K562 (cell line): ENCODE results near the gene TFPI. TPM values are rescaled to one million over a fixed set of nuclear protein-coding genes. Genes with fewer than 3 reads are reported as not detected.

Experiments
- ATAC-seq: fragments of 200-7000 bp; cut with Tn5 transposase; 3 replicates; pipeline ENCODE4 v1.9.1; 2020; ENCODE audit warnings: moderate library complexity
- BruUV-seq: library from RNA; stranded (reverse); fragments of 400-500 nt; replicated peaks from 2 replicates; lab custom pipeline; 2021; lab: Mats Ljungman, UMichigan
- CTCF ChIA-PET: fragments of 300-600 bp; formaldehyde crosslinking; extraction: SDS; loops from one replicate; lab custom pipeline; 2021; ENCODE audit warnings: low intra/inter-chr PET ratio; lab: Yijun Ruan, JAX
- POLR2A ChIA-PET: fragments of 300-600, 350-650 bp; sonication (Branson Sonifier 250); formaldehyde crosslinking; extraction: SDS; loops from one replicate; lab custom pipeline; 2021; ENCODE audit warnings: antibody characterized with exemption, inconsistent platforms; lab: Yijun Ruan, JAX
- DNase-seq, 4 experiments: peaks; one replicate each; pipeline versions ENCODE4 v3.0.0 to v3.0.0-alpha.2; 2011 to 2018; ENCODE audit warnings: low spot score in 3 of 4, mixed read lengths in 3 of 4; ENCODE audit errors: extremely low read depth in 1 of 4
- FAIRE-seq: peaks from 2 replicates; lab custom pipeline; 2011; peaks lifted over from hg19 to GRCh38; lab: Jason Lieb, UNC
- H2AFZ ChIP-seq: 2 replicates; pipeline ENCODE4 v1.6.0; 2011; ENCODE audit warnings: low read depth, low read length, control low read depth, inconsistent platforms
- H3K27ac ChIP-seq: fragments of 200-600 bp; 3 replicates; pipeline ENCODE4 v1.8.0; 2011; ENCODE audit warnings: low read depth, mild to moderate bottlenecking, control low read depth, inconsistent platforms, low read length, moderate library complexity, mixed read lengths; ENCODE audit errors: extremely low read depth
- H3K27me3 ChIP-seq, 2 experiments: fragments of 300-600 bp in 1 of 2; 2 replicates in 1 of 2; 3 replicates in 1 of 2; pipeline versions ENCODE4 v1.6.0 to v1.8.0; 2011; ENCODE audit warnings: inconsistent platforms in 2 of 2, low read length in 2 of 2, mild to moderate bottlenecking in 1 of 2, mixed read lengths in 1 of 2, moderate library complexity in 1 of 2; ENCODE audit not compliant: control insufficient read depth in 2 of 2, insufficient read depth in 2 of 2
- H3K36me3 ChIP-seq: fragments of 300-600 bp; 3 replicates; pipeline ENCODE4 v1.8.0; 2011; ENCODE audit warnings: mild to moderate bottlenecking, low read length, inconsistent platforms; ENCODE audit not compliant: control insufficient read depth, insufficient read depth
- H3K4me1 ChIP-seq, 2 experiments: fragments of 200-600 bp in 1 of 2; replicated peaks in 1 of 2; 2 replicates in 1 of 2; 3 replicates in 1 of 2; pipeline versions ENCODE4 v1.5.1 to v1.8.0; 2011; ENCODE audit warnings: inconsistent platforms in 2 of 2, low read length in 2 of 2, mild to moderate bottlenecking in 1 of 2, mixed read lengths in 1 of 2, moderate library complexity in 1 of 2; ENCODE audit not compliant: control insufficient read depth in 2 of 2, insufficient read depth in 2 of 2
- H3K4me2 ChIP-seq: 2 replicates; pipeline ENCODE4 v1.6.1; 2011; ENCODE audit warnings: low read length, control low read depth, inconsistent platforms, mixed read lengths; ENCODE audit not compliant: insufficient read depth
- H3K4me3 ChIP-seq: fragments of 200-600 bp; sonication (generic), shearing (Covaris generic); 2 replicates; pipeline ENCODE4 v1.5.1; 2016; ENCODE audit warnings: control low read depth, inconsistent platforms
- H3K79me2 ChIP-seq: fragments of 200-600 bp; 3 replicates; pipeline ENCODE4 v1.8.0; 2011; ENCODE audit warnings: low read length, inconsistent platforms; ENCODE audit not compliant: control insufficient read depth, insufficient read depth
- H3K9ac ChIP-seq, 2 experiments: 2 replicates each; pipeline versions ENCODE4 v1.6.0 to v1.6.1; 2011; ENCODE audit warnings: low read depth in 2 of 2, low read length in 2 of 2, control low read depth in 1 of 2, inconsistent platforms in 1 of 2, mild to moderate bottlenecking in 1 of 2, mixed read lengths in 1 of 2; ENCODE audit not compliant: insufficient read depth in 1 of 2
- H3K9me1 ChIP-seq: one replicate; pipeline ENCODE4 v1.6.0; 2011; ENCODE audit warnings: inconsistent platforms, mild to moderate bottlenecking, low read length, moderate library complexity; ENCODE audit not compliant: control insufficient read depth, insufficient read depth
- H3K9me3 ChIP-seq: replicated peaks from 2 replicates; pipeline ENCODE4 v1.5.1; 2011; ENCODE audit warnings: low read depth, low read length, inconsistent platforms; ENCODE audit not compliant: control insufficient read depth, insufficient read depth
- H4K20me1 ChIP-seq: replicated peaks from 2 replicates; pipeline ENCODE4 v1.6.1; 2011; ENCODE audit warnings: low read length, inconsistent platforms, mixed read lengths; ENCODE audit not compliant: control insufficient read depth, insufficient read depth
- ARID2 ChIP-seq: fragments of 450-650 bp; IDR thresholded peaks from 2 replicates; pipeline ENCODE4 v1.6.1; 2017; ENCODE audit warnings: antibody characterized with exemption, mild to moderate bottlenecking
- ATF4 ChIP-seq: fragments of 450-650 bp; formaldehyde crosslinking; IDR thresholded peaks from 2 replicates; pipeline ENCODE4 v1.4.0; 2022; ENCODE audit warnings: mild to moderate bottlenecking, moderate library complexity
- CTBP1 ChIP-seq: fragments of 450-650 bp; IDR thresholded peaks from 2 replicates; pipeline ENCODE4 v1.6.1; 2016; ENCODE audit warnings: borderline replicate concordance
- CTCF ChIP-seq, 3 experiments: IDR thresholded peaks in 2 of 3; conservative IDR thresholded peaks in 1 of 3; 2 replicates each; pipeline ENCODE4 v1.5.1; 2011 to 2012; ENCODE audit warnings: low read length in 3 of 3, mild to moderate bottlenecking in 3 of 3, control low read depth in 2 of 3, improper control_type of control experiment in 1 of 3, inconsistent platforms in 1 of 3, low read depth in 1 of 3, mixed read lengths in 1 of 3, moderate library complexity in 1 of 3; ENCODE audit not compliant: insufficient read depth in 2 of 3
- DEAF1 ChIP-seq: fragments of 450-650 bp; formaldehyde crosslinking; IDR thresholded peaks from 2 replicates; pipeline ENCODE4 v1.4.0; 2020; ENCODE audit warnings: mild to moderate bottlenecking, moderate library complexity
- FOXJ2 ChIP-seq: fragments of 200-800 bp; sonication (Bioruptor generic); IDR thresholded peaks from 2 replicates; pipeline ENCODE4 v1.6.1; 2016; ENCODE audit warnings: missing genetic modification characterization, missing compliant biosample characterization
- JUND ChIP-seq, 2 experiments: IDR thresholded peaks; 2 replicates in 1 of 2; 3 replicates in 1 of 2; pipeline ENCODE4 v1.6.1; 2011; ENCODE audit warnings: borderline replicate concordance in 2 of 2, low read depth in 2 of 2, low read length in 2 of 2, improper control_type of control experiment in 1 of 2, missing biosample characterization in 1 of 2, missing genetic modification characterization in 1 of 2, missing genetic modification reagents in 1 of 2
- POLR2H ChIP-seq: IDR thresholded peaks from 2 replicates; pipeline ENCODE4 v1.6.1; 2016; ENCODE audit warnings: missing genetic modification characterization, low read depth, mild to moderate bottlenecking, control low read depth, missing compliant biosample characterization, moderate library complexity
- TBL1XR1 ChIP-seq, 2 experiments: IDR thresholded peaks; 2 replicates each; pipeline ENCODE4 v1.6.1; 2012; ENCODE audit warnings: improper control_type of control experiment in 2 of 2, low read length in 2 of 2, mild to moderate bottlenecking in 1 of 2
- TEAD4 ChIP-seq, 2 experiments: sonication (generic) in 1 of 2; formaldehyde crosslinking in 1 of 2; IDR thresholded peaks; 2 replicates each; pipeline versions ENCODE4 v1.6.1 to v1.8.0; 2012 to 2022; ENCODE audit warnings: borderline replicate concordance in 1 of 2, inconsistent platforms in 1 of 2, low read length in 1 of 2, mild to moderate bottlenecking in 1 of 2, missing genetic modification reagents in 1 of 2
- TRIM28 ChIP-seq: fragments of 450-650 bp; IDR thresholded peaks from 2 replicates; pipeline ENCODE4 v1.6.1; 2017
- ZEB2 ChIP-seq: fragments of 450-650 bp; IDR thresholded peaks from 2 replicates; pipeline ENCODE4 v1.6.1; 2016
- ZNF551 ChIP-seq: fragments of 250-450 bp; sonication (Bioruptor Pico); IDR thresholded peaks from 2 replicates; pipeline ENCODE4 v1.5.0; 2021; ENCODE audit warnings: mild to moderate bottlenecking, moderate library complexity
- WGBS: fragments of 100-300 bp; shearing (Covaris generic); methylation state at CpG from one replicate; pipeline ENCODE4 v1.1.6; 2016; ENCODE audit warnings: low coverage, mixed read lengths; ENCODE audit not compliant: insufficient coverage; ENCODE audit errors: missing lambda C conversion rate; 5-methylcytosine and 5-hydroxymethylcytosine counted together
- in situ Hi-C: fragments of 300-500 bp; cut with MboI; formaldehyde crosslinking; loops from 4 replicates; pipeline ENCODE4 v1.15.0; 2018; ENCODE audit warnings: inconsistent platforms, mixed read lengths
- intact Hi-C: fragments of 100-400 bp; cut with micrococcal nuclease; formaldehyde crosslinking; loops from 2 replicates; pipeline ENCODE4 v1.14.2; 2022
- polyA plus RNA-seq, 8 experiments: library from polyadenylated mRNA; depleted of rRNA in 4 of 8; stranded (reverse) in 5 of 8; unstranded in 3 of 8; fragments of >200 nt; fragmentation: Nextera tagmentation in 2 of 8; fragmentation: Illumina TruSeq in 1 of 8; extraction: Ambion mirVana in 2 of 8; extraction: Trizol in 1 of 8; gene quantifications; 2 replicates each; pipeline versions ENCODE4 v1.2.1 to v1.2.3, GENCODE V29; 2011 to 2014; ENCODE audit warnings: inconsistent platforms in 1 of 8, missing spikeins in 1 of 8
- total RNA-seq, 7 experiments: library from RNA; depleted of rRNA in 6 of 7; stranded (reverse); fragments of >200 nt in 6 of 7; fragmentation: Illumina TruSeq in 2 of 7; extraction: Trizol in 2 of 7; gene quantifications; 2 replicates each; pipeline versions ENCODE4 v1.2.1 to v1.2.3, GENCODE V29; 2011 to 2021; ENCODE audit warnings: low replicate concordance in 1 of 7

The TFPI gene
- total and polyA plus RNA-seq, 9 of the 15 experiments (the other 6 are each of a cell fraction or from before 2014, with no cell fraction given): 53.5 to 219 (median 100) TPM

- TF ChIP-seq ATF4 (CRISPR knock-in tag): no peak
- TF ChIP-seq, all 486 proteins: peak for 5
These were observed 53.5 kb downstream of the TFPI start (continued) for GRCh38 chr2:187500585-187501359.

GRCh38 chr2:187499941-187500532 lies 54.2 kb downstream of the TFPI start:
- H3K36me3 ChIP-seq: peaks cover 41% of the 10 kb centered on the region
- intact Hi-C loops (loop anchor here (1.0 to 10.0 kb wide), 6 partner anchors 80 to 1012 kb away; no protein-coding TSS in a partner anchor), in situ Hi-C loops (loop anchor here (5.0 to 25.0 kb wide), 3 partner anchors 82 to 1912 kb away; no protein-coding TSS in a partner anchor)
- peak; percentile 45 to 77 (median 56) for DNase-seq
- H3K4me3 ChIP-seq: no peak overlapping the region
- no peaks in the 10 kb centered on the region for H3K79me2 ChIP-seq
- no peaks in the 10 kb centered on the region for H3K27me3 ChIP-seq
- no peak overlapping the region for H3K9ac ChIP-seq
- peaks cover 0 to 12% of the 10 kb centered on the region in 2 experiments; a peak in 3 of 5 replicates for H3K4me1 ChIP-seq
- ChIA-PET CTCF (interaction anchor here (0.7 to 9.7 kb wide), 7 partner anchors 11 to 1572 kb away, joined by 3 to 320 read pairs (median 3); no protein-coding TSS in a partner anchor), POLR2A (interaction anchor here (1.0 kb wide), 1 partner anchor 75 kb away, joined by 4 read pairs; no protein-coding TSS in a partner anchor)
- no peaks in the 10 kb centered on the region for H3K9me3 ChIP-seq
- no peaks in the 10 kb centered on the region for H4K20me1 ChIP-seq
- BruUV-seq: no TSS peak
- FAIRE-seq: peak; percentile 49
- peak; percentile 87 for ATAC-seq
- no peak overlapping the region for H3K4me2 ChIP-seq
- H3K9me1 ChIP-seq: no peaks in the 10 kb centered on the region
- no peak overlapping the region for H3K27ac ChIP-seq
- H2AFZ ChIP-seq: no peak overlapping the region
- WGBS: 36% methylated on average over 2 of the region's 2 CpGs
- TF ChIP-seq TRIM28: no peak
- TF ChIP-seq CTCF (IDR thresholded peaks at IDR 0.05 in 2 of 3, conservative IDR thresholded peaks at IDR 0.05 in 1 of 3; ENCODE audit: insufficient read depth in 2 of 3, low read depth in 1 of 3, low read length in 3 of 3): peak; percentile 71 to 97 (median 84)
- TF ChIP-seq JUND (IDR thresholded peaks at IDR 0.05; ENCODE audit: borderline replicate concordance, low read depth, low read length): peak; percentile 49; the same call in 1 of the 2 replicates
- TF ChIP-seq JUND (tag; IDR thresholded peaks at IDR 0.05; ENCODE audit: borderline replicate concordance, low read depth, low read length): peak; percentile 29; the same call in 1 of the 3 replicates
- peak; percentile 23; the same call in 1 of the 2 replicates for TF ChIP-seq TEAD4 (IDR thresholded peaks at IDR 0.05; ENCODE audit: low read length)
- TF ChIP-seq TEAD4 (CRISPR knock-in tag; IDR thresholded peaks at IDR 0.05; ENCODE audit: borderline replicate concordance): no peak
- no peak for TF ChIP-seq CTBP1
- TF ChIP-seq POLR2H (tag): peak; percentile 50; the same call in 1 of the 2 replicates
- TF ChIP-seq TBL1XR1 (IDR thresholded peaks at IDR 0.05; ENCODE audit: low read length in 2 of 2): 0 out of 4 replicates have a peak, but pooled peaks of 1 of the 2 experiments have one; percentile 15
- 0 out of 2 replicates have a peak, but pooled peaks have one; percentile 39 for TF ChIP-seq FOXJ2
- no peak for TF ChIP-seq ZNF551 (CRISPR knock-in tag)
- TF ChIP-seq ARID2: peak; percentile 82
- no peak for TF ChIP-seq ZEB2
- TF ChIP-seq DEAF1 (CRISPR knock-in tag): peak; percentile 98
